K562 treated with DMSO at 1 percent for 24 hours (cell line): ENCODE data around the gene KCNT2. TPM values are rescaled to one million over a fixed set of nuclear protein-coding genes. Genes with fewer than 3 reads are reported as not detected.

Experiments
- total RNA-seq: library from RNA; unstranded; fragments of 300-600 nt; gene quantifications from 2 replicates; pipeline ENCODE4 v1.2.3, GENCODE V29; 2022; ENCODE audit warnings: low read depth; ENCODE audit not compliant: insufficient read depth

KCNT2 gene
- 0.23 and 0.32 TPM in 2 replicates for total RNA-seq

DNA sequence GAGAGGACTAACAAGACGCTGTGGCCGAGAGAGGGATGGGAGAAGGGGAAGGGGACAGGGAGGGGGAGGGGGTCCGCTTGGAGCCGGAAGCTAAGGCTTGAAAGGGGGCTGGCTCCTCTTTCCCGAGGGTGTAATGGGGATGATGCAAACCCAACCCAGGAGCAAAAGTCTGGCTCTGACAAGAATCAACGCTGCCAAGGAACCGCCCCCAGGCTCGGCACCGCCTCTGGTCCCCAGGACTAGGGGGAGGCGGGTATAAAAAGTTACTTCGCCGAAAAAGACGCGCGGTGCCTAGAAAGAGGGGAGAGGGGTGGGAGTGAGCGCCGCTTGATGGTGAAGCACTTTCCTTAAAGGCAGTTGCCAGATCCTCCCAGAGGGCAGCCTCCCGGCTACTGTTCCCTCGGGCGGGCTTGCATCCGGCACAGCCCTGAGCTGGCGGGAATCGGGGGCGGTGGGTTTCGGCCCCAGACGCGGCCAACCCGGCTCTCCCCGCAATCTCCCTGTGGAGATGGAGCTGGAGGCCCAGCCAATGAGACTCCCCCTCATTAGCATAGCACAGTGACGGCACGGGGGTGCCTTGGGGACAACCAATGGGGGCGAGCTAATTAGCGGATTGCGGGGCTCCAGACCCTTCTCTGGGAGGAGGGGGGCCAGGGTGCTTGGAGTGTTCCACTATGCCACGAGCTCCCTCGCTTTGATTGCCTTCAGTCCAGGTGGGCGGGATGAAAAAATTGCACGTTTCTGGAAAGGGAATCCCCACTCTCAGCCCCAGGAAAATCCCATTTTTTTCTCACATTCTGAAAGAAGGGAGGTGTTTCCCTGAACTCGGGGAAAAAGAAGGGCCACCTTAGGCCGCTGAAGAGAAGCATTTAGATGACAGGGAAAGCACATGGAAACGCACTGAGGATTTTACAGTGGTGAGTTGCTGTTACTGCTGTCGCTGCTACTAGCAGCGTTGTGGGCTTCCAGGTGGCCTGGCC lies at the start of gene KCNT2:
KCNT2 (minus strand) TSS at position 51 of the 980 bp plus-strand sequence. CDS start 131 bp downstream, outside the sequence.

DNA sequence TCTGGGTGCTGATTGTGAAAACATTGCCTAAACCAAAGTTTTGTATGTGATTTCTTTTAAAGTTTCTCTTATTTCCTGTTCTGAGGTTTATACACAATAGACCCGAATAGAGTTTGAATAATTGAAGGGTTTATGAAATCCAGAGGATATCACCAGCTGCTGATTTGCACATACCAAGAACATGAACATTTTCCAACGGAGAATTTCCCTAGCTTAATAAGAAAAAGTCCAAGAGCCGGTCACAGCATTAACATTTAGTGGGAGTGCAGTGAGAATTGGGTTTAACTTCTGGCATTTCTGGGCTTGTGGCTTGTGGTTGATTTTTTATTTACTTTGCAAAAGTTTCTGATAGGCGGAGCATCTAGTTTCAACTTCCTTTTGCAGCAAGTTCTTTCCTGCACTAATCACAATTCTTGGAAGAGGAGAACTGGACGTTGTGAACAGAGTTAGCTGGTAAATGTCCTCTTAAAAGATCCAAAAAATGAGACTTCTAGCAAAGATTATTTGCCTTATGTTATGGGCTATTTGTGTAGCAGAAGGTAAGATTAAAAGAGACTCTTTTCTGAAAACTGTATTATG lies 43.5 kb upstream of the KCNT2 start, which contains the start of gene CFH:
CFH (plus strand) TSS at position 407 of the 579 bp plus-strand sequence; CDS start at position 482, 75 bp downstream.

Other genes with a start within 250 kb of the KCNT2 start
- 60.2 and 70.1 TPM in 2 replicates for gene CFH, start 43.6 kb upstream of the KCNT2 start, total RNA-seq
- 0.16 TPM in 1 of 2 replicates, not detected in the other for gene CFHR3, start 166.4 kb upstream of the KCNT2 start, total RNA-seq
- gene CFHR1, start 211.3 kb upstream of the KCNT2 start, total RNA-seq, result 0.24 TPM in 1 of 2 replicates, not detected in the other